ENCODE results near the gene TGM3. TPM values are rescaled to one million over a fixed set of nuclear protein-coding genes. Genes with fewer than 3 reads are reported as not detected.

The TGM3 gene
- total RNA-seq, 2 donors from 2014 or later: 0.23 to 1.8 TPM

DNA sequence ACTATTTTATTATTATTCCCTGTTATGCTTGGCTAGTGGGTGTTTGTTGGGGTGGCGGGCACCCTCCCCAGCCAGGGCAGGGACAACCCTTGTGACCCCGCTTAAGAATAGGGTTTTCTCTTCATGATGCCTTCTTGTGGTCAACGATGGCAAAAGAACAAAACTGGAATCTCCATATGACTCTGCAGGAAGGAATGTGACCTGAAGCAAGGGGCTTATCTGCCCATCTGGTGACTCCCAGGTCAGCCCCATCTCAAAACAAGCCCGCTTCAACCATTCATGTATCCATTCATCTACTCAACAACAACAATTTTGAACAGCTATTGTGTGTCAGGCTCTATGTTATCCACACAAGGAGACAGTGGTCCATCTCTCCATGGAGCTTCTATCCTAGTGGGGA lies 54.0 kb downstream of the TGM3 start:
- H3K9me3 ChIP-seq: no peaks in the 10 kb centered on the region
- H3K4me3 ChIP-seq: no peak overlapping the region
- no peak overlapping the region for H3K27ac ChIP-seq
- intact Hi-C loops (cut with DNase I): no loop called here
- H3K4me1 ChIP-seq (replicated peaks): no peaks in the 10 kb centered on the region
- WGBS: 54% methylated on average over 4 of the region's 4 CpGs
- no peak for DNase-seq (ENCODE audit: low spot score)
- no peak for TF ChIP-seq POLR2A (IDR thresholded peaks at IDR 0.05)
- no peak for TF ChIP-seq POLR2AphosphoS5 (IDR thresholded peaks at IDR 0.05)
- TF ChIP-seq, protein P1, sequence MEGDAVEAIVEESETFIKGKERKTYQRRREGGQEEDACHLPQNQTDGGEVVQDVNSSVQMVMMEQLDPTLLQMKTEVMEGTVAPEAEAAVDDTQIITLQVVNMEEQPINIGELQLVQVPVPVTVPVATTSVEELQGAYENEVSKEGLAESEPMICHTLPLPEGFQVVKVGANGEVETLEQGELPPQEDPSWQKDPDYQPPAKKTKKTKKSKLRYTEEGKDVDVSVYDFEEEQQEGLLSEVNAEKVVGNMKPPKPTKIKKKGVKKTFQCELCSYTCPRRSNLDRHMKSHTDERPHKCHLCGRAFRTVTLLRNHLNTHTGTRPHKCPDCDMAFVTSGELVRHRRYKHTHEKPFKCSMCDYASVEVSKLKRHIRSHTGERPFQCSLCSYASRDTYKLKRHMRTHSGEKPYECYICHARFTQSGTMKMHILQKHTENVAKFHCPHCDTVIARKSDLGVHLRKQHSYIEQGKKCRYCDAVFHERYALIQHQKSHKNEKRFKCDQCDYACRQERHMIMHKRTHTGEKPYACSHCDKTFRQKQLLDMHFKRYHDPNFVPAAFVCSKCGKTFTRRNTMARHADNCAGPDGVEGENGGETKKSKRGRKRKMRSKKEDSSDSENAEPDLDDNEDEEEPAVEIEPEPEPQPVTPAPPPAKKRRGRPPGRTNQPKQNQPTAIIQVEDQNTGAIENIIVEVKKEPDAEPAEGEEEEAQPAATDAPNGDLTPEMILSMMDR (IDR thresholded peaks at IDR 0.05): no peak
- no peaks in the 10 kb centered on the region for H3K27me3 ChIP-seq (replicated peaks; ENCODE audit: insufficient read depth)
- no peaks in the 10 kb centered on the region for H3K36me3 ChIP-seq

DNA sequence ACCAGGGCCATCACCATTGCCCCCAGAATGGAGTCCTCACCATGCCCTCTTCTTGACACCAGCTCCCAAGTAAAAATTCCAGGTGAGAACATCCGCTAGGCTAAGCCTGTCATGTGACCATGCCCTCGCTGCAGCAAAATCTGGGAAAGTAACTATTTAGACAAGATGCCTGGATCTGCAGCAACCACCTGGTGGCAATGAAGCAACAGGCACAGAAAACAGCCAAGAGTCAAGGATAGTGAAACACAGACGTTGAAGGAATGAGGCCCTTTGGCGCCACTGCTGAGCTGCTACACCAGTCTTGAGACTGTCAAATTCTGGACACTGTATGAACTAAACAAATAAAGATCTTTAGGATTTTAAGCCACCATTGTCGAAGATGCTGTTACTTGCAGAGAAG lies 54.8 kb downstream of the TGM3 start:
- Histone ChIP-seq H3K4me3 (no peak overlapping the region), H3K4me1 (replicated peaks) (no peaks in the 10 kb centered on the region), H3K9me3 (no peaks in the 10 kb centered on the region), H3K36me3 (no peaks in the 10 kb centered on the region), H3K27me3 (replicated peaks; ENCODE audit: insufficient read depth) (no peaks in the 10 kb centered on the region), H3K27ac (no peak overlapping the region)
- 83% methylated on average over 5 of the region's 5 CpGs for WGBS
- no peak for DNase-seq (ENCODE audit: low spot score)
- TF ChIP-seq POLR2A (IDR thresholded peaks at IDR 0.05): no peak
- TF ChIP-seq, protein P1 (IDR thresholded peaks at IDR 0.05): no peak
- no peak for TF ChIP-seq POLR2AphosphoS5 (IDR thresholded peaks at IDR 0.05)
- intact Hi-C loops (cut with DNase I): no loop called here

DNA sequence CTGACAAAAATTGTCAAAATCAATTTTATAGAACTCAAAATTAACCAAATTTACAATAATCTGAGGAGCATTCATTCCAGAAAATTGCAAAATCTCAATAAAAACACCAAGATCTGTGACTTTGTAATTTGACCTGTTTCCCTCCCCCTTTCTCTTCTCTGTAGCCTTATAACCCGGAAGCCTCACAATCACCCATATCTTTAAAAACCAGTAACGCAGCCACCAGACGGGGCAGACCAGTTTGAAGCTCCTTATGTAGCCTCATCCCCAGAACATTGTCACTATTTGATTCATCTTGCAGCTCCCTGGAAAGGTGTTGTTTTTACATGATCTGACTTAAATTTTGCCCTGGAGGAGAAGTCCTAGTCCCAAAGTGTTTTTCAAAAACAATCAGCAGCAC lies 57.4 kb downstream of the TGM3 start:
- TF ChIP-seq, protein P1 (IDR thresholded peaks at IDR 0.05): no peak
- TF ChIP-seq POLR2A (IDR thresholded peaks at IDR 0.05): no peak
- TF ChIP-seq POLR2AphosphoS5 (IDR thresholded peaks at IDR 0.05): no peak
- intact Hi-C loops (cut with DNase I): no loop called here

DNA sequence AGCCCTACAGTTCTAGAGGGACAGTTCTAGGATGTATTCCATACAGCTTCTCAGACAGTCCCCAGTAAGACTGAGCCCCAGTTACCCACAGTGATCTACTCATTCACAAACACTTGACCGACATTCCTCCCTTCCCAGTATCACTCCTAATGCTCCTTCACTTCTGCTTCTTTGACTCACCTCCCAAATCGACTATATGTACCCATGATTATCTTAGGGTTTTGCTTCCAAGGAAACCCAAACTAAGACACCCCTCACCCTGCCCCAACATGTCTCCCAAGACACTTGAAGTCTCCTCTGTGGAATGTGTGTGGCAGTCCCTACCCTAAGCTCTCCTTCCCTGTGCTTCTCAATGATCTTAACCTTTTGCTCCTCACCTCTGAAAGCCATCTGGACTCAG lies 61.3 kb downstream of the TGM3 start:
- Histone ChIP-seq H3K4me1 (replicated peaks) (no peaks in the 10 kb centered on the region), H3K9me3 (no peaks in the 10 kb centered on the region), H3K36me3 (no peaks in the 10 kb centered on the region), H3K27me3 (replicated peaks; ENCODE audit: insufficient read depth) (no peaks in the 10 kb centered on the region), H3K27ac (no peak overlapping the region), H3K4me3 (no peak overlapping the region)
- TF ChIP-seq, protein P1 (IDR thresholded peaks at IDR 0.05): no peak
- TF ChIP-seq POLR2AphosphoS5 (IDR thresholded peaks at IDR 0.05): no peak
- no peak for TF ChIP-seq POLR2A (IDR thresholded peaks at IDR 0.05)
- DNase-seq (ENCODE audit: low spot score): no peak
- intact Hi-C loops (cut with DNase I): no loop called here
- 50% methylated on average over 2 of the region's 2 CpGs for WGBS

More for the DNA sequence above, 57.4 kb downstream of the TGM3 start:
- WGBS: 52% methylated on average over 3 of the region's 3 CpGs
- H3K4me1 ChIP-seq (replicated peaks): no peaks in the 10 kb centered on the region
- DNase-seq (ENCODE audit: low spot score): no peak
- no peaks in the 10 kb centered on the region for H3K36me3 ChIP-seq
- H3K27ac ChIP-seq: no peak overlapping the region
- no peaks in the 10 kb centered on the region for H3K27me3 ChIP-seq (replicated peaks; ENCODE audit: insufficient read depth)
- H3K4me3 ChIP-seq: no peak overlapping the region
- H3K9me3 ChIP-seq: no peaks in the 10 kb centered on the region

DNA sequence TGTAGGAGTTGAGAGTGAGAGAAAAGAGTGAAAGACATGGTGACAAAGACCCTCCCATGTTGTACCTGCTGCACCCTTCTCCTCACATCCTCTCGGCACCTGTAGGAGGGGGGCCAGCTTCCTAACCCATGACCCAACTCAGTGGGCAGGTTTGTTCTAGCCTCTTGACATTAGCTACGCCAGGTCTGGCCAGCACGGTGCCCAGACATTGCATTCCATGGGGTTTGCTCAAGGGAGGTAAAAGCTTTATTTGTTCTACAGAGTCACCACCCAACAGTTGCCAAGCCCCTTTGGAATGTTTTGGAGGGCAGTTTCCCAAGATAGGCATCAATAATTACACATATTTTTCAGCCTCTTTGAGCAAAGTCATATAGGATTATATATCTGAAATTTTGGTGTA lies 62.2 kb downstream of the TGM3 start:
- intact Hi-C loops (cut with DNase I): no loop called here
- no peak for DNase-seq (ENCODE audit: low spot score)
- Histone ChIP-seq H3K27ac (no peak overlapping the region), H3K36me3 (no peaks in the 10 kb centered on the region), H3K9me3 (no peaks in the 10 kb centered on the region), H3K4me3 (no peak overlapping the region), H3K27me3 (replicated peaks; ENCODE audit: insufficient read depth) (no peaks in the 10 kb centered on the region), H3K4me1 (replicated peaks) (no peaks in the 10 kb centered on the region)
- TF ChIP-seq, protein P1 (IDR thresholded peaks at IDR 0.05): no peak
- 44% methylated on average over 3 of the region's 3 CpGs for WGBS
